ENCODE measurements around the gene PRKN.
"Not testable (repeated sequence)": the region's sequence is repeated elsewhere in the genome, so short reads cannot be mapped to it uniquely, and the experiment has no call there.

Gene PRKN

GRCh38 chr6:161498881-161499280 lies 1228.7 kb downstream of the PRKN start:
- no peak for DNase-seq

- no peak for DNase-seq
Observed at GRCh38 chr6:161498359-161498758, 1229.2 kb downstream of the PRKN start.

GRCh38 chr6:161496941-161497340 lies 1230.6 kb downstream of the PRKN start:
- no peak for DNase-seq

DNA sequence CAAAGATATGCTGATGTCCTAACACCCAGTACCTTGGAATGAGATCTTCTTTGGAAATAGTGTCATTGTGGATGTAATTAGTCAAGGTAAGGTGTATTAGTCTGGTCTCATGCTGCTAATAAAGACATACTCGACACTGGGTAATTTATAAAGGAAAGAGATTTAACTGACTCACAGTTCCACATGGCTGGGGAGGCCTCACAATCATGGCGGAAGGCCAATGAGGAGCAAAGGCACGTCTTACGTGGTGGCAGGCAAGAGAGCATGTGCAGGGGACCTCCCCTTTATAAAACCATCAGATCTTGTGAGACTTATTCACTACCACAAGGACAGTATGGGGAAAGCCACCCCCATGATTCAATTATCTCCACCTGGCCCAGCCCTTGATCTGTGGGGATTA lies 1231.3 kb downstream of the PRKN start:
- DNase-seq: not testable (repeated sequence)

DNA sequence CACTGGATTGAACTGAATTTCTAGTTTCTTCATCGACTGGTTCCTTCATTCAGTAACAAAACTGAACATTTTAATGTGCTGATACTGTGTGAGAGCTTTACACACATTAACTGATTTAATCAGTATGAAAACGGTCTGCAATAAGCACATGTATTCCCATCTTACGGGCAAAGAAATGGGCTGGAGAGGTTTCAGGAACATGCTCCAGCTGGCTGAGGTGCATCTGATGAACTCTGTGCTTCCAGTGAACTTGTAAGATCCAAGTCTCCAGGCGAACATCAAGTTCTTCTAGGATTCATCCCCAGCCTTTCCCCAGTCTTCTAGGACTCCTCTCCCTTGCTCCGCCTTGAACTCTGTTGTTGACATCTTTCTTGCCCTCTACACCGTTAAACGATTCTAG lies 1233.0 kb downstream of the PRKN start:
- no peak for DNase-seq

GRCh38 chr6:161493576-161494118 lies 1233.9 kb downstream of the PRKN start:
- DNase-seq: no peak

GRCh38 chr6:161489626-161490306 lies 1237.8 kb downstream of the PRKN start:
- DNase-seq: no peak

DNA sequence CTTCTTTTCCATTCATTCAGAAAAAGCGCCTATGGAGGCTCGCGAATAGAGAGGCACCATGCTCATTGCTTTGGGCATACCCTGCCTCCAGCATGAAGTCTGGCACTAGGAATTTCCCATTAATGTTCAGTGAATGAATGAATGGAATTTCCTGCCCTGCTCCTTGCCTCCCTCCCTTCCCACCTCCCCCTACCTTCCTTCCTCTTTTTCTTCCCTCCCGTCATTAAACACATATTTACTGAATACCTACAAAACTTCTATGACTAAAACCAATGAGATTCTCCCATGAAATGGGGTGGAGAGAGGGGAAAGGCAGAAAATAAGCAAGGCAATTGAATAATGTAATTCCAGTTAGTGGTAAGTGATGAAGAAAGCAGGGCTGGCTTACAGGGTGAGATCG lies 1239.9 kb downstream of the PRKN start:
- DNase-seq: no peak

DNA sequence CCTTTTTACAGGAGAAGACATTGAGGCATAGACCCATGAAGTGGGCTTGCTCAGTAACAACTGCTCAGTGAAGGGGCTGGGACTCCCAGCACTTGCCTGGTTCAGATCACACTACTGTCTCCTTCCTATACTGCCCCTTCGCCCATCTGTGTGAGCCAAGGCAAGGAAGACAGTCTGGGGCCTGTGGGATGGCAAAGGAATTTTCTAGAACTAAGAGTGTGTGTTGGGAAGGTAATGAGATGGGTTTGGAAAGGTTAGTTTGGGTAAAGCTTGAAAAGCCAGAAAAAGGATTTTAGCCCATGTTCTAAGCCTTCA lies 1240.4 kb downstream of the PRKN start:
- no peak for DNase-seq

- no peak for DNase-seq
Observed at GRCh38 chr6:161486361-161487216, 1241.0 kb downstream of the PRKN start.

DNA sequence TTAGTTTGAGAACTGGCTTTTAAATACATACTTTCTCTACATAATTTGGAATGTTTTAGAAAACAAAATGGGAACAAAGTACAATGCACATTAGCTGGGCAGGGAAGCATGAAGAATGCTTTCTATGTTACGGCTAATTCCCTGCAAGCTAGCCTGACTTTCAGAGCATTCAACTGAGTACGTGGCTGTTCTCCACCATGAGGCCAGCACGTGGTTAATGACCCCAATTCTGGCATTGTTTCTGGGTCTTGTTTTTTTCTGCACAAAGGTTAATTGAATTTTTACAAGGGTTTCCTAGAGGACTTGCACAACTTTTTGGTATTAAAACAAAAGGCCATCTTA lies 1245.1 kb downstream of the PRKN start:
- DNase-seq: no peak

DNA sequence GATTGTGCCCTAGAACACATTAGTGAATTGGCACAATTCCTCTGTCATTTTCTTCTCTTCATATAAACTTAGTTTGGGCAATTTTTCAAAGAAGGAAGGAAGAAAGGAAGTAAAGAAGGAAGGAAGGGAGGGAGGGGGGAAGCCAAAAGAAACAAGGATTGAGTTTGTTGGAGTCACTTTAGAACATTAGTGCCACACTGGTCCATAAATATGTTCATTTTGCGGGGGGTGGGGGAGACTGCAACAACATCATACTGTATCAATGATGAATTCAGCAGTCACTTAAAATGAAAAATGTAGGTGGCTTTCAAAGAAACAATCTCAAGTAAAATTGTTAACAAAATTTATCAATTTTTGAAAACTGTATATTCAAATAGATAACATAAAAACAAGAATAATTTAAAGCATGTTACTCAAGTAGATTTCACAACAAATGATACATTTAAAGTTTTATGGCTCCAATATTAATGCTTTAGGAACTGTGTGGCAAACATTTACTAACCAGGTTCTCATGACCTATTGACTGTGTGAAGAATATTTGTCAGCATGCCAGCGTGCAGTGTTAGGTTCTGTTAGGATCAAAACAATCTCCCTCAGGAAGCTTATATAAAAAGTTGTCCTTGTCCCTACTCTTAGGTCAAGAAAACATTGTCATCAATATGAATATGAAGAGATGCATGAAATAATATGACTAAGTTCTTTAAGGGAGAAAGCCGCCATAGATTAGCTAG lies 1245.6 kb downstream of the PRKN start:
- DNase-seq: no peak

GRCh38 chr6:161480421-161481155 lies 1247.0 kb downstream of the PRKN start:
- no peak for DNase-seq

GRCh38 chr6:161479376-161479775 lies 1248.2 kb downstream of the PRKN start:
- DNase-seq: no peak

DNA sequence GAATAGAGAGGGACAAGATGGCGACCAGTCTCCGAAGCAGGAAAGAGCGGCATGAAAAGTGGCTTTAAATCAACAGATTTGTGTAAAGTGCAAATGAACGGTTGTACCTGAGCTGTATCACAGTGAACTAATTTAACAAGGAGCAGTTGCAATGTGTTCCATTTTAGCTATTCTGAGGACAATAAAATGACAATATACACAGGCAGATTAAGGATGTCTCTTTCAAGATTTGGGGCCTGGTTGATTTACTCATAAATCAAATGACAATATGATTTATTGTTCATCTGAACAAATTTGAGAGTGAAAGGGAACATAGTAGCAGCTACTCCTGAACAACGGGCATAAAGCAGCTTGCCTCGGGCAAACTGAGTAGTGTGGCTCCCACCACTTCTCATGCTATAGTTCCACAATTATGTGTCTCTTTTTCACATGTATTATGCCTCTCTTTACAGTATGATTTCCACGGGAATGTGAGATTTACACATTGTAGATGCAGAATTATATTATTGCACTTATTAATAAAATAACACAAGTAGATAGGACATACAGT lies 1249.6 kb downstream of the PRKN start:
- DNase-seq: no peak

DNA sequence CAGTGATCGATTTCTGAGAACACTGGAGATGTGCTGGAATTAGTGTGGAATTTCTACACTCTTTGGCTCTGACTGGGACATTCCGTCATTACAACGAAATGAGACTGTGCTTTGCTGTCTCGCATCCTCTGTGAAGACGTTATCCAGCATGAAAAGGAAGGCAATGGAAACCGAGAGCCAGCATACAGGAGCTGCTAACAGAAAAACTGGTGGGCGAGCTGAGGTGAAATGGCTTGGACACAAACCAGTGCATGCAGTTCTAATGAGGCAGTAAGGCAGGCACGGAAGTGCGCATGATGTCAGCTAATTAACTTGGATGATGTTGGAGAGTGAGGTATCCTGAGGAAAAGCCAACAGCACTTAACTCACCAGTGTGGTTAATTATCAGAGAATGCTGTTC lies 1250.9 kb downstream of the PRKN start:
- no peak for DNase-seq

GRCh38 chr6:161465403-161465802 lies 1262.2 kb downstream of the PRKN start:
- no peak for DNase-seq

- no peak for DNase-seq
Observed at GRCh38 chr6:161463071-161463470, 1264.5 kb downstream of the PRKN start.

- no peak for DNase-seq
Observed at GRCh38 chr6:161462148-161462547, 1265.4 kb downstream of the PRKN start.

- no peak for DNase-seq
Observed at GRCh38 chr6:161459008-161459615, 1268.5 kb downstream of the PRKN start.

DNA sequence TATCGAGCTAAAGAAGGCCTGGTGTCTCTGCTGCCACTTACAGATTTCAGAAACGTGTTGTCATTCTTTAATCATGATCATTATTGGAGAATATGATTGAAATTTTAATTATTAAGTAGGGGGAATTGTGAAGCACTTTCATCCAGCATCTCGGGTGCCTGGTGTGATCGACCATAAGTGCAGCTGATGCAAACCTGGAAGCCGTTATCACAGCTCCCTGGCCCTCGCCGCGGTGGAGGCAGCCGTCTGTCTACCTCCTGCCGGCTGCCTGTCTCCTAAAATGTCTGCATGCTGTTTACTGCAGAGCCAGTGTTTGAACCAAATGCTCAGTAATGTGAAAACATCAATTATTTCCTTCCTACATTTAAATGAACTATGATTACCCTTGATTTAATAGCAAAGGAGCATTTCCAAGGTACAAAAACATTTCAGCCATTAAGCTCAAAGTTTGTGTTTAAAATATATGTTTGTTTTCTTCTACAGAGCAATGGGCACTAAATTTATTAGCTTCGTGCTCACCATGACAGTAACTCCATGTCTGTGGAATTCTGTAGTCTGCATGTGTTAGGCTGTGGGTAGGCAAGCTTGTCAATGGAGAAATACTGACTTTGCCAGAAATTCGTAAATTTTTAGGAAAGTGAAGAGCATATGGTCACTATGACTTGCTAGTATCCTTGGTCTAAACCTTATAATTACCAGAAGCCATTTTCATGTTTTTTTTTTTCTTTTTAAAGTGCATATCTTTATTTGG lies 1269.2 kb downstream of the PRKN start:
- no peak for DNase-seq

Data from right forelimb (tissue), 1 donor.